K562 (cell line): ENCODE results near the gene CCDC78. TPM values are rescaled to one million over a fixed set of nuclear protein-coding genes. Genes with fewer than 3 reads are reported as not detected.
A peak's percentile ranks its signal among the peaks of the same experiment; 100 is the strongest.

Experiments used
- CHD7 ChIP-seq: fragments of 200-600 bp; sonication (generic); IDR thresholded peaks from one replicate; pipeline ENCODE4 v1.6.1; 2012; ENCODE audit warnings: mild to moderate bottlenecking, low read depth, low read length, inconsistent platforms
- FOSL1 ChIP-seq: fragments of 200-800 bp; sonication (Bioruptor generic); conservative IDR thresholded peaks from 2 replicates; pipeline ENCODE4 v1.6.1; 2016; ENCODE audit warnings: missing genetic modification characterization, missing compliant biosample characterization
- FUS ChIP-seq: fragments of 200-400 bp; formaldehyde crosslinking; optimal IDR thresholded peaks from 2 replicates; pipeline ENCODE3; 2017; ENCODE audit warnings: low read depth, low read length
- HOXB6 ChIP-seq: fragments of 250-450 bp; sonication (Bioruptor Pico); IDR thresholded peaks from 2 replicates; pipeline ENCODE4 v1.5.1; 2022; ENCODE audit warnings: mild to moderate bottlenecking, borderline replicate concordance
- POLR2G ChIP-seq: fragments of 200-400 bp; formaldehyde crosslinking; IDR thresholded peaks from 2 replicates; pipeline ENCODE4 v1.6.1; 2017; ENCODE audit warnings: low read depth, mild to moderate bottlenecking, antibody characterized with exemption, low read length, moderate library complexity
- PYGO2 ChIP-seq: fragments of 450-650 bp; IDR thresholded peaks from 2 replicates; pipeline ENCODE4 v1.6.1; 2016; ENCODE audit warnings: mild to moderate bottlenecking, missing genetic modification characterization, moderate library complexity, missing compliant biosample characterization
- RBFOX2 ChIP-seq: fragments of 200-400 bp; formaldehyde crosslinking; IDR thresholded peaks from 2 replicates; pipeline ENCODE4 v1.6.1; 2017; ENCODE audit warnings: low read depth, mild to moderate bottlenecking, low read length, moderate library complexity
- SNRNP70 ChIP-seq: fragments of 200-400 bp; formaldehyde crosslinking; optimal IDR thresholded peaks from 2 replicates; pipeline ENCODE3; 2017; ENCODE audit warnings: low read depth, low read length
- THAP7 ChIP-seq: fragments of 250-450 bp; sonication (Bioruptor Pico); IDR thresholded peaks from 2 replicates; pipeline ENCODE4 v1.5.0; 2021
- ZBTB11 ChIP-seq, 3 experiments: fragments of 200-800 bp in 1 of 3; fragments of 250-450 bp in 1 of 3; fragments of 450-650 bp in 1 of 3; sonication (Bioruptor Pico) in 1 of 3; sonication (Bioruptor generic) in 1 of 3; formaldehyde crosslinking in 1 of 3; IDR thresholded peaks; 2 replicates each; pipeline versions ENCODE4 v1.6.1 to v1.8.0; 2016 to 2022; ENCODE audit warnings: mild to moderate bottlenecking in 2 of 3, missing genetic modification characterization in 2 of 3, missing compliant biosample characterization in 1 of 3, moderate library complexity in 1 of 3
- ZFPM2 ChIP-seq: fragments of 250-450 bp; sonication (Bioruptor Pico); IDR thresholded peaks from 2 replicates; pipeline ENCODE4 v1.5.1; 2022; ENCODE audit warnings: mild to moderate bottlenecking
- polyA plus RNA-seq, 8 experiments: library from polyadenylated mRNA; depleted of rRNA in 4 of 8; stranded (reverse) in 5 of 8; unstranded in 3 of 8; fragments of >200 nt; fragmentation: Nextera tagmentation in 2 of 8; fragmentation: Illumina TruSeq in 1 of 8; extraction: Ambion mirVana in 2 of 8; extraction: Trizol in 1 of 8; gene quantifications; 2 replicates each; pipeline versions ENCODE4 v1.2.1 to v1.2.3, GENCODE V29; 2011 to 2014; ENCODE audit warnings: inconsistent platforms in 1 of 8, missing spikeins in 1 of 8
- total RNA-seq, 7 experiments: library from RNA; depleted of rRNA in 6 of 7; stranded (reverse); fragments of >200 nt in 6 of 7; fragmentation: Illumina TruSeq in 2 of 7; extraction: Trizol in 2 of 7; gene quantifications; 2 replicates each; pipeline versions ENCODE4 v1.2.1 to v1.2.3, GENCODE V29; 2011 to 2021; ENCODE audit warnings: low replicate concordance in 1 of 7

The CCDC78 gene
- total and polyA plus RNA-seq, 9 of the 15 experiments (the other 6 are each of a cell fraction or from before 2014, with no cell fraction given), result 0.24 to 17.7 (median 2.9) TPM

- TF ChIP-seq CHD7 (no peak), RBFOX2 (peak; percentile 76), FUS (no peak), PYGO2 (tag) (no peak), FOSL1 (tag) (no peak), ZBTB11 (CRISPR knock-in tag; IDR thresholded peaks at IDR 0.05) (peak; percentile 59 to 93 (median 66); a peak in 5 of 6 replicates), HOXB6 (no peak), ZFPM2 (CRISPR knock-in tag) (no peak), POLR2G (peak; percentile 83), THAP7 (no peak), SNRNP70 (no peak)
Measured at GRCh38 chr16:679814-680624, 46.2 kb downstream of the CCDC78 start, which contains the start of gene STUB1 (continued).
